Nucleus accumbens (tissue), 56 donors: ENCODE results near the gene RASSF4.

Experiments
- DNase-seq, 56 donors: peaks; one replicate each; lab custom pipeline; 2025; lab: John Stamatoyannopoulos, UW

RASSF4 gene

GRCh38 chr10:44973323-44974081, 13.9 kb downstream of the RASSF4 start:
- DNase-seq: no peak

GRCh38 chr10:44974082-44974627, 14.6 kb downstream of the RASSF4 start:
- no peak for DNase-seq

GRCh38 chr10:44974628-44975430, 15.2 kb downstream of the RASSF4 start:
- DNase-seq: peak in 42 of 56 donors; percentile 27 to 79 (median 52)

GRCh38 chr10:44975431-44976331, 16.1 kb downstream of the RASSF4 start:
- DNase-seq: no peak

- DNase-seq: no peak
Observed at GRCh38 chr10:44976352-44977198, 17.0 kb downstream of the RASSF4 start.

GRCh38 chr10:44977287-44978212, 17.9 kb downstream of the RASSF4 start:
- DNase-seq: no peak

- DNase-seq: no peak
Observed at GRCh38 chr10:44978213-44978569, 18.6 kb downstream of the RASSF4 start.

- peak in 20 of 56 donors; percentile 25 to 70 (median 40) for DNase-seq
Observed at GRCh38 chr10:44978570-44979280, 19.1 kb downstream of the RASSF4 start, which contains the start of gene DEPP1. TSS of gene DEPP1 (minus strand) at chr10:44978809. CDS start at chr10:44978030, 779 bp downstream.

GRCh38 chr10:44979281-44980191, 19.9 kb downstream of the RASSF4 start:
- DNase-seq: no peak

- DNase-seq: no peak
Observed at GRCh38 chr10:44980309-44981171, 20.9 kb downstream of the RASSF4 start.

GRCh38 chr10:44981172-44982113, 21.8 kb downstream of the RASSF4 start:
- peak in 7 of 56 donors; percentile 29 to 78 (median 34) for DNase-seq

- no peak for DNase-seq
Observed at GRCh38 chr10:44982114-44982460, 22.5 kb downstream of the RASSF4 start.

- DNase-seq: no peak
Observed at GRCh38 chr10:44982496-44982895, 22.9 kb downstream of the RASSF4 start.

- DNase-seq: no peak
Observed at GRCh38 chr10:44983066-44983894, 23.7 kb downstream of the RASSF4 start.
